Panc1 (cell line): ENCODE measurements around the gene FOXK2. TPM values are rescaled to one million over a fixed set of nuclear protein-coding genes. Genes with fewer than 3 reads are reported as not detected.
A peak's percentile ranks its signal among the peaks of the same experiment; 100 is the strongest.
"Not testable (repeated sequence)": the region's sequence is repeated elsewhere in the genome, so short reads cannot be mapped to it uniquely, and the experiment has no call there.

Source experiments
- ATAC-seq: fragments of 200-7000 bp; cut with Tn5 transposase; 2 replicates; pipeline ENCODE4 v1.9.1; 2020; ENCODE audit warnings: mild to moderate bottlenecking, moderate library complexity
- BruUV-seq: library from RNA; stranded (reverse); fragments of 400-500 nt; replicated peaks from 2 replicates; lab custom pipeline; 2021; lab: Mats Ljungman, UMichigan
- CTCF ChIA-PET: fragments of 300-600 bp; sonication (Branson Sonifier 250); formaldehyde crosslinking; loops from one replicate; lab custom pipeline; 2022; ENCODE audit warnings: antibody characterized with exemption; lab: Charles Lee
- POLR2A ChIA-PET: fragments of 300-600 bp; sonication (Branson Sonifier 250); formaldehyde crosslinking; loops from one replicate; lab custom pipeline; 2022; ENCODE audit warnings: antibody characterized with exemption; lab: Charles Lee
- DNase-seq: peaks from one replicate; pipeline ENCODE4 v3.0.0-alpha.2; 2010; ENCODE audit warnings: low read depth, low spot score
- H3K27ac ChIP-seq: 2 replicates; pipeline ENCODE4 v1.5.1; 2011; ENCODE audit warnings: mild to moderate bottlenecking, low read length, inconsistent platforms
- H3K27me3 ChIP-seq: fragments of 200-500 bp; sonication (Bioruptor generic); 2 replicates; pipeline ENCODE4 v1.6.0; 2014; ENCODE audit warnings: low read length, inconsistent platforms; ENCODE audit not compliant: control insufficient read depth, insufficient read depth
- H3K36me3 ChIP-seq: fragments of 200-500 bp; sonication (Bioruptor generic); 2 replicates; pipeline ENCODE4 v1.5.1; 2014; ENCODE audit warnings: inconsistent platforms, mild to moderate bottlenecking, low read length, moderate library complexity; ENCODE audit not compliant: control insufficient read depth, insufficient read depth
- H3K4me1 ChIP-seq: 2 replicates; pipeline ENCODE4 v1.5.1; 2011; ENCODE audit warnings: inconsistent platforms, mild to moderate bottlenecking, low read length, moderate library complexity; ENCODE audit not compliant: control insufficient read depth, insufficient read depth
- H3K4me3 ChIP-seq, 2 experiments: 2 replicates each; pipeline ENCODE4 v1.5.1; 2011 to 2012; ENCODE audit warnings: low read depth in 2 of 2, low read length in 2 of 2, mild to moderate bottlenecking in 2 of 2, inconsistent platforms in 1 of 2, moderate library complexity in 1 of 2
- H3K9me3 ChIP-seq: fragments of 200-500 bp; sonication (Bioruptor generic); 2 replicates; pipeline ENCODE4 v1.5.1; 2014; ENCODE audit warnings: low read depth, mild to moderate bottlenecking, inconsistent platforms, low read length, moderate library complexity; ENCODE audit not compliant: control insufficient read depth, insufficient read depth
- CTCF ChIP-seq: fragments of 450-650 bp; IDR thresholded peaks from 2 replicates; pipeline ENCODE4 v1.5.1; 2017; ENCODE audit warnings: mild to moderate bottlenecking
- POLR2AphosphoS5 ChIP-seq: IDR thresholded peaks from 2 replicates; pipeline ENCODE4 v1.6.1; 2012; ENCODE audit warnings: mild to moderate bottlenecking, low read depth, low read length, moderate library complexity
- REST ChIP-seq, 2 experiments: IDR thresholded peaks; 2 replicates each; pipeline ENCODE4 v1.6.1; 2011 to 2012; ENCODE audit warnings: low read depth in 2 of 2, control low read depth in 1 of 2, low read length in 1 of 2, mild to moderate bottlenecking in 1 of 2, moderate library complexity in 1 of 2; ENCODE audit not compliant: insufficient read depth in 1 of 2
- SIN3A ChIP-seq: IDR thresholded peaks from 2 replicates; pipeline ENCODE4 v1.6.1; 2012; ENCODE audit warnings: low read depth, mild to moderate bottlenecking, low read length, moderate library complexity, borderline replicate concordance; ENCODE audit not compliant: insufficient read depth
- TCF7L2 ChIP-seq: IDR thresholded peaks from 2 replicates; pipeline ENCODE4 v1.6.1; 2011; ENCODE audit warnings: mild to moderate bottlenecking, low read depth, low read length, inconsistent platforms
- in situ Hi-C: cut with HindIII; loops from 2 replicates; pipeline ENCODE4 v1.10.0; 2016; ENCODE audit warnings: low sequenced_read_pairs, low pct_unique_long_range_greater_than_20kb
- intact Hi-C: fragments of 100-400 bp; cut with micrococcal nuclease; formaldehyde crosslinking; loops from one replicate; pipeline ENCODE4 v1.10.0; 2022; ENCODE audit not compliant: unreplicated experiment
- total RNA-seq: library from RNA; stranded (reverse); gene quantifications from one replicate; pipeline ENCODE4 v1.2.1, GENCODE V29; 2021; ENCODE audit not compliant: unreplicated experiment

Gene FOXK2
- total RNA-seq, 1 experiment from 2014 or later, result 143 TPM

DNA sequence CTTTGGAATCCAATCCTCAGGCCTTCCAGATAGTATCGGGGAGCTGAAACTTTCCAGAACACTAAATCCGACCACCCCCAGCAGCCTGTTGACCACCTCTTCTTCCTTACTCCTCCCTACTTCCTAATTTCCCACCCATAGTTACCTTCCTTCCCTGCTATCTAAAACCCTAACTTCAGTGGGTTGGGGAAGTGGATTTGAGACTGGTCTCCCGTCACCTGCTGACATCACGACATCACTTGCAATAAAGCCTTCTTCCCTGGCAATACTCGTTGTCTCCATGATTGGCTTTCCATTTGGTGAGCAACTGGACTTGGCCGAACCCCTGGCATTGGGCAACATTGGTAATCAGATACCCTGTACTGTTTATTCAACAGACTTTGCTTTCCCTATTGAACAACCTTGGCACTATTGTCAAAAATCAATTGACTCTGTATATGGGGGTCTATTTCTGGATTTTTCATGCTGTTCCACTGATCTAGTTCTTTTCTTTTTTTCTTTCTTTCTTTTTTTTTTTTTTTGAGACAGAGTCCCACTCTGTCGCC is 11.8 kb upstream of the FOXK2 start:
- Histone ChIP-seq H3K4me3 (no peak overlapping the region), H3K36me3 (no peaks in the 10 kb centered on the region), H3K27me3 (no peaks in the 10 kb centered on the region), H3K9me3 (no peaks in the 10 kb centered on the region), H3K27ac (no peak overlapping the region), H3K4me1 (no peaks in the 10 kb centered on the region)
- POLR2A ChIA-PET, result no interaction called here
- in situ Hi-C loops (no loop called here), intact Hi-C loops (no loop called here)
- BruUV-seq, result no TSS peak
- TF ChIP-seq REST (IDR thresholded peaks at IDR 0.05; ENCODE audit: insufficient read depth in 1 of 2, low read depth in 2 of 2, low read length in 1 of 2) (no peak), CTCF (no peak), TCF7L2 (no peak), SIN3A (no peak), POLR2AphosphoS5 (no peak)
- CTCF ChIA-PET, result no interaction called here
- DNase-seq, result no peak
- no peak for ATAC-seq

DNA sequence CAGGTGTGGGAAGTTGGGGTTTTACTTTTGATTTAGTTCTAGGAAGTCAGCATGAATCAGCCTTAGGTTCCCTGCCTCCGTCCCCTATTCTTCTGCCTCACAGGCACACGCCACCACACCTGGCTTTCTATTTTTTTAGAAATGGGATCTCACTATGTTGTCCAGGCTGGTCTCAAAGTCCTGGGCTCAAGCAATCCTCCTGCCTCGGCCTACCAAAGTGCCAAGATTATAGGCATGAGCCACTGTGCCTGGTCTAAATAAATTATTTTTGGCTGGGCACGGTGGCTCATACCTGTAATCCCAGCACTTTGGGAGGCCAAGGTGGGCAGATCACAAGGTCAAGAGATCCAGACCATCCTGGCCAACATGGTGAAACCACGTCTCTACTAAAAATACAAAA is 7.9 kb upstream of the FOXK2 start:
- H3K36me3 ChIP-seq, POLR2A ChIA-PET, intact Hi-C loops, CTCF ChIA-PET, H3K27me3 ChIP-seq, H3K9me3 ChIP-seq, H3K4me1 ChIP-seq, H3K4me3 ChIP-seq, BruUV-seq, in situ Hi-C loops, DNase-seq, ATAC-seq: not testable (repeated sequence)
- peak overlapping the region; percentile 30; the same call in 1 of the 2 replicates for H3K27ac ChIP-seq

GRCh38 chr17:82513864-82514263 is 5.7 kb upstream of the FOXK2 start:
- H3K27me3 ChIP-seq, H3K36me3 ChIP-seq, ATAC-seq, in situ Hi-C loops, H3K9me3 ChIP-seq, CTCF ChIA-PET, intact Hi-C loops, BruUV-seq, H3K4me3 ChIP-seq, DNase-seq, H3K27ac ChIP-seq, H3K4me1 ChIP-seq: not testable (repeated sequence)
- POLR2A ChIA-PET, result interaction anchor here (0.7 kb wide), 1 partner anchor 21 kb away, joined by 3 read pairs; no protein-coding TSS in a partner anchor
